DMS53 treated with DMSO at 0.1 percent for 48 hours (cell line): Measurements from ENCODE around the gene PARN.
A peak's percentile ranks its signal among the peaks of the same experiment; 100 is the strongest.

Source experiments
- DNase-seq: peaks from one replicate; lab custom pipeline; 2025; ENCODE audit not compliant: unreplicated experiment; lab: John Stamatoyannopoulos, UW

Gene PARN

GRCh38 chr16:14501331-14502255 is 128.5 kb downstream of the PARN start:
- DNase-seq = peak; percentile 53

GRCh38 chr16:14500791-14501190 is 129.3 kb downstream of the PARN start:
- DNase-seq = no peak

- no peak for DNase-seq
These were observed 130.9 kb downstream of the PARN start for GRCh38 chr16:14499110-14499509.

GRCh38 chr16:14497245-14498082 is 132.6 kb downstream of the PARN start:
- DNase-seq = peak; percentile 45

- DNase-seq = no peak
These were observed 133.3 kb downstream of the PARN start for GRCh38 chr16:14496786-14497185.

GRCh38 chr16:14496047-14496770 is 133.9 kb downstream of the PARN start:
- no peak for DNase-seq

GRCh38 chr16:14495213-14496046 is 134.6 kb downstream of the PARN start:
- DNase-seq = no peak

- DNase-seq = no peak
These were observed 135.6 kb downstream of the PARN start for GRCh38 chr16:14494396-14494966.

GRCh38 chr16:14493791-14494190 is 136.3 kb downstream of the PARN start:
- DNase-seq = no peak

- no peak for DNase-seq
These were observed 137.4 kb downstream of the PARN start for GRCh38 chr16:14492614-14493013.

- no peak for DNase-seq
These were observed 138.1 kb downstream of the PARN start for GRCh38 chr16:14491861-14492529.

- DNase-seq = no peak
These were observed 139.8 kb downstream of the PARN start for GRCh38 chr16:14490235-14490634.

- DNase-seq = no peak
These were observed 140.6 kb downstream of the PARN start for GRCh38 chr16:14489460-14489859.

GRCh38 chr16:14487579-14487978 is 142.5 kb downstream of the PARN start:
- DNase-seq = no peak

- DNase-seq = peak; percentile 39
These were observed 143.3 kb downstream of the PARN start for GRCh38 chr16:14486520-14487303.

GRCh38 chr16:14485811-14486519 is 144.1 kb downstream of the PARN start:
- no peak for DNase-seq

GRCh38 chr16:14485121-14485551 is 144.9 kb downstream of the PARN start:
- no peak for DNase-seq

- no peak for DNase-seq
These were observed 146.2 kb downstream of the PARN start for GRCh38 chr16:14483819-14484385.
